CD4-positive, alpha-beta T cell treated with Interferon alpha-2 for 1 hour (primary cell): ENCODE data around the gene PAPOLA.

Experiments used
- DNase-seq, 2 donors: peaks; one replicate each; pipeline ENCODE4 v3.0.0-alpha.2; 2020 to 2022

Gene PAPOLA

DNA sequence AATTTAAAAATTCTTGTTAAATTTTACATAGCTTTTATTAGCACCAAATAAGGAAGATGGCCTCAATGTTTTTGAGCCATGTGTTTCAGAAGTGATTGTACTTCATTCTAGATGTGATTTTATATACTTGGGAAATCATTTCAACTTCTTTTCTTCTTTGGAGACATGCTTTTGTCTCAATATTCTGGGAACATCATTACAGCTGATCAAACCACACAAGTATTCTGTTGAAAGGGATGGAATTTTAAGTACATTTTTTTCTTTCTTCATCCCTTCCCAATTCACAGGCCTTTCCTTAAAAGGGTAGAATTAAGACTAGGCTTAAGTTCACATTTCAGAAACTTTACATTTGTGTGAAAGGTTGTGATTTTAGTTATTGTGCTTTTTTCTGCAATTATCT, 66.4 kb downstream of the PAPOLA start:
- no peak for DNase-seq

DNA sequence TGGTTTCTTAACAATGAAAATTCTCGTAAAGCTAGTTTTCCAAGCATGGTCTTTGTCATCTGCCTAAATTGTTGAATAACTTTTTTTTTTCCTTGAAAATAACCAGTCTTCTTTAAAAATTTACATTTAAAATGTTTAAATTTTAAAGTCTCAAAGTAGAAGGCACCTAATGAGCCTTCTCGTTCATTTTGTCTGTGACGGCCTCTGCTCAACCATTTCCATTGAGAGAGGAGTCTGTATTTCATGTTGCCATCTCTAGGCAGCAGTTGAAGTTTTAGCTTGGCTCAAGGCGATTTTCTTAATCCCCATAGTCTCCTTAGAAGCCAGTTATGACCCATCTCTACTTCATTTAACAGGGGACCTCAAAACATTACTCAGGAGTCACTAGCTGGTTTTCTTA, 69.1 kb downstream of the PAPOLA start:
- DNase-seq = no peak

DNA sequence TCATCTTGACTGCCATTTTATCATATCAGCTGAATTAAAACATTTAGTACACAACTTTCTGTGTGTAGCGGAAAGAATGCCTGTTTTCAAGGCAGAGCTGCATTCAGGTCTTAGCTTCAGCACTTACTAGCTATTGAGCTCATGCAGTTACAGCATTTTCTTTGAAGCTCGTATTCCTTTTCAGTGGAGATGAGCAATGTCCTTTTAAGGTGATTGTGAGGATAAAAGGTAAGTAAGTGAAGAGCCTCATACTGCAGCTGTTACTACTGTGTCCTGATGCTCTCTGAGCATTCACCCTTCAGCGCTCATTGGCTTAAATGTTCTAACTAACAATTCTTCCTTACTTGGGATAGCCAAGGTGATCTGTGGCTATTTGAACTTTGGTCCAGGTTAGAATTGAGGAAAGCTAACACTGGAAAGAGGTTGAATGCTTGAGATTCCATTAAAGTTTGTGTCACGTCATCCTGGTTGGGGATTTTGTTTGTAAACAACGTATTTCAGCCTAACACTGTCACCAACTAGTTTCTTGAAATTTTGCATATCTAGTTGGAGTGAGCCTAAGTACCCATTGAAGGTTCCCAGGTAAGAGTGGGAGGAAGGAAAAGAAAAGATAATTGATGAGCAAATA, 71.4 kb downstream of the PAPOLA start:
- no peak for DNase-seq

DNA sequence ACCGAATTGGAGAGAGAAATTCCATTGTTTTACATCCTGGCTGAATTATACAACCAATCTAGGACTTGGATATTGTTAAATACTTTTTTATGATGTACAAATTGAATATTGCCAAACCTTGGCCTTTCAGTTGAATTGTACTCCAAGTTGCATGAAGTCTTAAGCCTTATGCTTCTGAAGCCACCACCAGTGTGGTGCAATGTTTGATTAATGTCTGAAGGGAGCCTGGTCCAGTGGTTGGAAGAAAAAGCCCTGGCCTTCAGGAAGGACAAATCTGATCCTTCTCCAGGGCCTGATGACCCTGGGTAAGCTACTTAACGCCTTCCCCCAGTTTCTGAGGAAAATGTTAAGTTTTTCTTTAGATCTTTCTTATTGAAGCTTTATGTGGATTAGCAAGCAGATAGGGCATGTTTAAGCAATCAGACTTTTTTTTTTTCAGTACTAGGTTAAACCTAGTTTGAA, 72.0 kb downstream of the PAPOLA start:
- DNase-seq = no peak

DNA sequence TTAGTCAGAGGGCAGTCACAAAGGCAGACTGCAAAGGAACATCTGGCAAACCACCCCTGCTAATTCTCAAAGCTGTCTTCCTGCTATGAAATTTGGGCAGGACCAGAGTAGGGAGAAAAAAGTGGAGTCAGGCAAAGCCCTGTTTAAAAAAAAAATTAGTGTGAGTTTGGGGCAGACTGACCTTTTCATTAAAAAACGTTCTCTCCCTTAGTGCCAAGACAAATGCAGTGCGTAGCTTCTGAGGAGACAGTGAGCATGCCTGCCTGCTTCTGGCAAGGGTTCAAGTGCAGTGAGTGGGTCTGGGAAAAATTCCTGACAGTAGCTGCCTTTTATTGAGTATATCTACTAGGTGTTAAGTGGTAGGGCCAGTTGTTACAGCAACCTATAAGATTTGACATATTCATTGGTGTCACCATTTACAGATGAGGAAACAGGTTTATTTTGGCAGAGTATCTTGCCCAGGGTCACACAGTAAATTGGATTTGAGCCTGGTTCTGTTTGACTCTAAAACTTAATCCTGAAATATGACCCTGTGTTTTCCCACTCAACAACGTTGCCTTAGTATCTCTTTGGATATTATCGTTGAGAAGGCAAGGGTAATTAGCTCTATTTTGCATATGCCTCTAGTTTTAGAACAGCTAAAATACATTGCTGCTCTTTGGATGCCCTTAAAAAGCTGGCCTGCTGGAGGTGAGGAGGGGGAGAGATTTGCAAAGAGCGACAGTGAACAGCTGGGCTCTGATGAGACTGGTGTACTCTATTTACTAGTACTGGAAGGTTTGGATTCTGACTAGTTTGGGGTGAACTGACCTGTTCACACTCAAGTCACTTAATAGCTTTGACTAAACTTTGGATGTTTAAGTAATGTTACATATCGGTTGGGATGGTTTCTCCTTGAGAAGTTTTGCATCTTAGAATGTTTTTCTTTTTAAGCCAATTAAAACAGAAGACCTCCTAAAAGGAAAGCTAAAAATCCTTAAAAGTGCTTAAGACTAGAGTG, 72.8 kb downstream of the PAPOLA start:
- DNase-seq = no peak

DNA sequence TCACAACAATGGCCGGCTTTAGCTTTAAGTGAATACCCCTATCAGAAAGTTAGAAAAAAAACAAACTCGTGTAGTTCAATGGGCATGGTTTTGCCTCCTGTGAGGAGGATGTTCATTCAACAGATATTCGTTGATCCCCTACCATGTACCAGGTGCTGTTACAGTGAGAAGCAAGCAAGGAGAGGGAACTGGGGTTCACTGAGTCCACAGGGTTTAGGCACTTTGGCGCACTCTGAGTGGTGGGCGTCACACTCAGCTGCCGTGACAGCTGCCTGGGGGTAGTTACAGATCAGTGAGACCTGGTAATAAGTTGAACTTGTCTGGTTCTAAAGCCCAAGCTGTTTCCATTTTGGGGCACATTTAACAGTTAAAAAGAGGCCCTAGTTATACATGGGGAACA, 74.2 kb downstream of the PAPOLA start:
- DNase-seq = no peak

DNA sequence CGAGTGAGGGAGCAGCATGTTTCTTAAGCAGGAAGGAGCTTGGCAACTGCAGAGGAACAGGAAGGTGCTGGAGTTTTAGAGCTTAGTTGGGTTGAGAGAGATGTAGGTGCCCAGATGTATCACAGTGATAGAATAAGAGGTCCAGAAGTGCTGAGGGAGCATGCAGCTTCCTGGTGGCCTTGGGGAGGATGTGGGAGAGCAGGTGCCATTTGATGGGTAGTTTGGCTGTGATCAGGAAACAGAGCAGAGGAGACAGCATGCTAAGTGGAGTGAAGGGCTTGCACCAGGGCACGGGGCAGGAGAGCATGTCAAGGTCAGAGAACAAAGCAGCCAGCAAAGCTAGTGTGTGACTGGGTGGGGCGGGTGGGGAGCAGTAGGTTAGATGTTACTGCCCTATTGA, 74.8 kb downstream of the PAPOLA start:
- DNase-seq = no peak

DNA sequence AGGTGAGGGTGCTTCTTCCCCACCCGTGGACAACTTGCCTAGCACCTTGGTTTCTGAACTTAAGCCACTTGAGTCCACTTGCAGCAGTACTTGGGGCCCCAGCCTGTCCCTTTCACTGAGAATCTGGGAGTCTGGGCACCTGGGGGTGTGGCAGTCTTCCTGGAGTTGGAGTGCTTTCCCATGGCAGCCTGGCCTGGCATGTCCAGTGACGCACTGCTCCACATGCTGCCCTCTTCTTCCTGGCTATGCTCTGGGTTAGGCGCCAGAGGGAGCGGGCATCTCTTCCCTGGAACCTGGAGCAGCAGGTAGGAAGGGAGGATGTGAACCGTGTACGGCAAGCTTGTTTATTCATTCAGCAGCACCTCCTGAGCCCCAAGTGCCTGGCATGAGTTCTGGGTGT, 76.4 kb downstream of the PAPOLA start:
- DNase-seq = no peak

DNA sequence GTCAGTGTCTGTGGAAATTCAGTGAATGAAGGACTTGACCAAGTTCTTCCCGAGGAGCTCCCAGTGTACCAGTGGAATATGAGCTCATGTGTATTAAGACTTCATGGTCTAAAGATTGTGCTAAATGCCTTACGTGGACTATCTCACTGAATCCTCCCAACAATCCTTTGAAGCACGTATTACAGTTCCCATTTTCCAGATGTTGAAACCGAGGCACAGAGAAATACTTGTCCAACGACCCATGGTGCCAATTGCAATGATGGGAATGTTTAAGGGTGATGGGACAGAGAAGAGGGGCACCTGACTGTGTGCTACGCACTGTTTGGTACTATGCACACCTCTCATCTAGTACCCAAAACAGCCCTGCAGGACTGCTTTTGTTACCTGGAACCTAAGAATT, 77.2 kb downstream of the PAPOLA start:
- DNase-seq = no peak

DNA sequence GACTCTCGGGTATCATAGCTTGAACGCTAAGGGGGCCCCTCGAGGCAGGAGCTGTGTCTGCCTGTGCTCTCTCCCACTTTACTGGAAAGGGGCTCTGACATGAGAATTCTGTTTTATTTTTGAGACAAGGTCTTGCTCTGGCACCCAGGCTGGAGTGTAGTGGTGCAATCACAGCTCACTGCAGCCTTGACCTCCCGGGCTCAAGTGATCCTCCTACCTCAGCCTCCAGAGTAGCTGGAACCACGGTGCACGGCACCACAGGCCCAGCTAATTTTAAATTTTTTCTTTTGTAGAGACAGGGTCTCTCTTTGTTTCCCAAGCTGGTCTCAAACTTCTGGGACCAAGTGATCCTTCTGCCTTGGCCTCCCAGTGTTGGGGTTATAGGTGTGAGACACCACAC, 77.7 kb downstream of the PAPOLA start:
- DNase-seq = no peak

DNA sequence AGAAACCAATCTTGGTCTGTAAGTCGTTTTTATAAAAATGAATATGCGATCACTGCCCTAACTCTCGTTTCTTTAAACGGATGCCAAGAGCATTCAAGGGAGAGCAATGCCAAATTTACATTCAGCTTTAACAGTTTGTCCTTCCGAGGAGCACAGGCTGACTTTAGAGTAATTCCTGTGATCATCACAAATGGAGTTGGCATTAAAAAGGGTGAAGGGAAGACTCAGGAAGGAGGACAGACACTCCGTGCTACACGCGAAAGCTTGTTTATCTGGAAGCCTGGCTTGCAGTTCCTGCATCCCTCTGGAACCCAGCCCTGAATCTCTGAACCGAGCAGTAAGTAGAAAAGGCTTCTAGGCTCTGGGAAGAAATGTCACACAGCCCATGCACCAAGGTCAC, 78.4 kb downstream of the PAPOLA start:
- no peak for DNase-seq

DNA sequence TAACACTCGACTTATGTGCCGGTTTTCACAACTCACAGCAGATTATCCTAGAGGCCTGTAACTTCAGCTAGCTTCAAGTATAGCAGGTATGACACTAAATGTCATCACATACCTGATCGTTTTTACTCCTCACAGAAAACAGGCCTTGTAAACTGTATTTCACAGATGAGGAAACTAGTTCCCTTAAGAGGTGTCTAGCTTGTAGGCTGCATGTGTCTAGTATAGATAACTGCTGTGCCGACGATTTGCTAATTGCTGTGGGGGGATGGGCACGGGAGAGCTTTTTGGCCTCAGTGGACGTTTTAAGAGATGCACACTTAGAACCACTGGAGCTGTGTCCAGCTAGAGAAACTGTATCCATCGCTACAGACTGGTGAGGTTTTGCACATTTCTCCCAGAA, 78.8 kb downstream of the PAPOLA start:
- DNase-seq = no peak

DNA sequence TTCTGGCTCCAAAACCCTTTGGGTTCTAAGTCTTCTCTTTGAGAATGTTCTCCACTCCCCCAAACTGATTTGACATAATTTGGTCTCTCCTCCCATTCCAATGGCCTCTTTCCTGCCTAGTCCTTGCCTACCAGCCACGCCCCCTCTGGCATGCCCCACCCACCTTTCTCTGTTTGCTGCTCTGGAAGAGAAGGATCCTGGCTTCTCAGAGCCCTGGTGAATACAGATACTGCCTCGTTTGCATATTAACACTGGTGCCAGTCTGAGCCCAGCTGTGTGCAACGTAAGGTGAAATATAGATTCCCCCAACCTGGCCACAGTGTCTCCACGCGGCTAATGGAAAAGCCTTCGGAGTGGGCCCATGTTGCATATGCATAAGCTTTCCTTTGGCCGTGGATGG, 79.7 kb downstream of the PAPOLA start:
- no peak for DNase-seq

DNA sequence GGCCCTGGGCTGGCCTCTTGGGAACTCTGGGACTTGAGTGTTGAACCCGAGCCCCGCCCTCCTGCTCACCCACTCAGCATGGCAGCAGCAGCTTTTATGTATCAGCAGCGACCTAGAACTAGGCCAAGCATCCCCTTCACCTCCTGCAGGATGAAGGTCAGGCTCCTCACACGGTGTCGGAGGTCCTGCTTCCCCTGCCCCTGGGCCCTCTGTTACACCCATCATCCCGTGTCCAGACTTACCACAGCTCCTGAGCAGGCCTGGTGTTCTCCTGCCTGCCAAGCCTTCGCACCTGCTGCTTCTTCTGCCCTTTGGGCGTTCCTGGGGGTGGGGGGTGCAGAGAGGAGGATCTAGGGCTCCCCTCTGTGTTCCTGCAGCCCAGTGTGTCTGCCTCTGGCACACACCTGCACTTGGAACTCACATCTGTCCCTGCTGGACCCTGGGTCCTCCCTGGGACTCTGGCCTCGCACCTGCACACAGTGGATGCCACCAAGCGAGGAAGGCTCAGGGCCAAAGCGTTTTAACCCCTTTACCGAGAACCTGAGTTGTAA, 80.3 kb downstream of the PAPOLA start:
- no peak for DNase-seq

DNA sequence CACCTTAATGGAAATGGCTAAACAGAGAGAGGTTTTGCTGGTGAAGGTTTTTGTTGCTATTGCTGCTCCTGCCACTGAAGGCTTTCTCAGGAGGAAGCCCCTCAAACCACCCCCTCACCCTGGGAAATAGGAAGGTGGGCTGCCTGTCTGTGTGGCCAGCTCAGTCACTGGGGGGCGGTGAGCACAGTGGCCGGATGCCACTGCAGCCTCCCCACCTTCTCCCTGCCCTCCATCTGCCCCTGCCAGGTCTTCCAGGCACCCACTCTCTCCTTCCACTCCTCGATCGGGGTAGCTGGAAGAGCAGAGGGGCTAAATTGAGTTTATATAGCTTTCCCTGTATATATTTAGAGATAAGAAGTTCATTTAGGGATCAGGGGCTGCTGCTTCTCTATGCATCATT, 80.8 kb downstream of the PAPOLA start:
- DNase-seq = no peak

DNA sequence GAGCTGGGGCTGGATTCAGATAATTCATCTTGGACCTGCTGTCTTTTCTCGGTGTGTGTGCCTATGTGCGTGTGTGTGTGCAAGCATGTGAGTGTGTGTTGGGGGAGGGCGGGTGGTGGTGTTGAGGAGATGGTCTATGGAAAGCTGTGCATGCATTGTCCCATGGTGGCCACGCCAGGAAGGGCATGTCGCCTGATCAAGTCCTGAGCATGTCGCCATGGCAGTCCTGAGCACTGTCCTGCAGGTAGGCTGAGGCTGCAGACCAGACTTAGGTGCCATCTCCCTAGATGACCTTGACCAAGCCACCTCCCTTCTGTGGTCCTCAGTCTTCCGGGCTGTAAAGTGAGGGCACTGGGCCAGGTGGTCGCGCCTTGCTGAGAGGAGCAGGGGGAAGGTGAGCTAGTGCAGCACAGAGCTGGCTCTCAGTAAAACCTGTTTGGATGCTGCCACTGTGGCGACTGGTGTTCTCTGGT, 81.4 kb downstream of the PAPOLA start:
- DNase-seq = no peak

DNA sequence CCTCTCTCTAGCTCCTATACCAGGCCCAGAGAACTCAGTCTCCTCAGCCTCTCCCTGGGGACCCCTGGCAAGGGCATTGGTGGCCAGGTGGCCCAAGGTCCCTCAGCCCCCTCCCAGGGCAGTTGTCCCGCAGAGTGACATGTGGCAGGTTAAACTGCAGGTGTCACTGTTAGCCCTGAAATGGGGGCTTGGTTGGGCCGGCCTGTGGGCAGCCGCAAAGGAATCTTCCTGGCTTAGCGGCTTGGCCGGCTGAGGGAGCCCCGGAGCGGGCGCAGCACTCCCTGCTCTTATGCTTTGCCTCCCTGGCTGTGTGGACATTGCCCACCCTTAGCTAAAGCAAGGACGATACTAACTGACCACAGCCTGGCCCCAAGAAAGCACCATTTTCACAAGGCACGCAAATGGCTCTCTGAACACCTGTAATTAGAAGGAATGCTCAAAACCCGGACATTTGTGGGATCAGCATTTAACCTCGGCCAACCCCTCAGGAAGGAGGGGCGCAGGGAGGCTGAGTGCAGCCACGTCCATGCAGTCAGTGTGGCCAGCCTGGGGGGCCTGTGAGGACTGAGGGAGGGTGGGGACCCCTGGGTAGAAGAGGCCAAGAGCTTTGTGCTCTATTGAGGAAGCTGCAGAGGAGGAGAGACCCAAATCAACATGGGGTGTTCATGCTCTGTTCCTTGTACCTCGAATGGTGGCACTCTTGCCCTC, 82.2 kb downstream of the PAPOLA start:
- DNase-seq = peak in 1 of 2 donors; percentile 28

DNA sequence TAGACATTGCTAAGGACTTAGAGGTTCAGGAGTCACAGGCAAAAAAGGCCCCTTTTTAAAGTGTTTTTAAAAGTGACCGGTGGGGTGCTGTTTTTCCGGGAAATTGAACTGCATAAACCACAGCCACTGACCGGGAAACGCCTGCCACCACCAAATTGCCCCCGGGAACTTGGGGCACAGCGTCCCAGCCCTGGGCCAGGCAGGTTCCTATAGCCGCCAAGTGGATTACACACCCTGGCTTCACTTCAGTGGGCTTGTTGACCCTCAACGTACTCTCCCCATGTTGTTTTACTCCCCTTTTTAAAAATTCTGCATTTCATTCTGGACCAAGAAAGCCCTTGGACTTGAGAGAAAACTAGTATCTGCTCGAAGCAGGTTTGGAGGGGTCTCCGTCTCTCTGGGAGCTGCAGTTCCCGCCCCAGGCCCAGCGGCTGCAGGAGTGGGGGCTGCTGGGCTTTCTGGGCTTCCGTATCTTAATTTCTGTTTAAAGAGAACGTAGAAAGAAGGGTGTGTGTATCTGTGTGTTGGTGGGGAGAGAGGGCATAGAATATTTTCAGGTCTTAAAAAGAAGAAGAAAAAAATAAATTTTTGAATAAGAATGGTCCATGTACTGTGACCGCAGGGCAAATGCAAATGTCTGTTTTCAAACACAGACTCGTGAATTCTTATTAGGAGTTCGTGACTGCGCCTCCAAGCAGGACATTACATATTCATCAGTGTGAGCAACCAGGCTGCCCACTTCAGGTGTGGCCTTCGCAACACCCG, 82.9 kb downstream of the PAPOLA start:
- no peak for DNase-seq

DNA sequence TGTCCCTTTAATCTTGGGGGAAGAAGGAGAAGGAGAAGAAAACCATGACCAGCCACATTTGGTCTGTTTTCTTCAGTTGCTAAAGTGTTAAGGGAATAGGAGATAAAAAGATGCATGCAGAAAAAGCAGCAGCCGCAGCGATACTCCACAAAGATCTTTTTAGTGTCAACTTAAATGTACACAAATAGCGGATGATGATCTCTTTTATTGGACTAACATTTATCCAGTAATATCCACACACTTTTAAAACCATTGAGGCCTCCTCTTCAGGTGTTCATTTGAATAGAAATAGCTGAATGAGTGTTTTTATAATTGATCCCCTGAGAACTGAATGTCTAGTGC, 83.5 kb downstream of the PAPOLA start:
- no peak for DNase-seq

DNA sequence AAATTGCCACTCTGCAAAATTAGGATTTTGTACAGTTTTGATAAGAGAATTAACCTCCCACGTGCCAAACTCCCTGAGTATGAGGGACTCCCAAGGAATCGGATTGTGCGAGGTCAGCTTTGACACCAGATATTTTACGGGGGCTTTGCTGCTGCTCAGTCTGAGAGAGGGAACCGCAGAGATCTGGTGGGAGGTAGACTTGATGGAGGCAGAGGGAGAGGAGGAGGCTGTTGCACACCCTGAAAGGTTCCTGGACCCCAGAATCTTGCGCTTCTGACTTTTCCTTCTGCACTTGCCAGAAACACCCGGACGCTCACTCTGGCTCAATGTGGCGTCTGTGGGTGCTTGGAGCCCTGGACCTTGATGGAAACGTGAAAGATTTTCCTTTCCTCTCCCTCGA, 83.9 kb downstream of the PAPOLA start:
- DNase-seq = no peak

DNA sequence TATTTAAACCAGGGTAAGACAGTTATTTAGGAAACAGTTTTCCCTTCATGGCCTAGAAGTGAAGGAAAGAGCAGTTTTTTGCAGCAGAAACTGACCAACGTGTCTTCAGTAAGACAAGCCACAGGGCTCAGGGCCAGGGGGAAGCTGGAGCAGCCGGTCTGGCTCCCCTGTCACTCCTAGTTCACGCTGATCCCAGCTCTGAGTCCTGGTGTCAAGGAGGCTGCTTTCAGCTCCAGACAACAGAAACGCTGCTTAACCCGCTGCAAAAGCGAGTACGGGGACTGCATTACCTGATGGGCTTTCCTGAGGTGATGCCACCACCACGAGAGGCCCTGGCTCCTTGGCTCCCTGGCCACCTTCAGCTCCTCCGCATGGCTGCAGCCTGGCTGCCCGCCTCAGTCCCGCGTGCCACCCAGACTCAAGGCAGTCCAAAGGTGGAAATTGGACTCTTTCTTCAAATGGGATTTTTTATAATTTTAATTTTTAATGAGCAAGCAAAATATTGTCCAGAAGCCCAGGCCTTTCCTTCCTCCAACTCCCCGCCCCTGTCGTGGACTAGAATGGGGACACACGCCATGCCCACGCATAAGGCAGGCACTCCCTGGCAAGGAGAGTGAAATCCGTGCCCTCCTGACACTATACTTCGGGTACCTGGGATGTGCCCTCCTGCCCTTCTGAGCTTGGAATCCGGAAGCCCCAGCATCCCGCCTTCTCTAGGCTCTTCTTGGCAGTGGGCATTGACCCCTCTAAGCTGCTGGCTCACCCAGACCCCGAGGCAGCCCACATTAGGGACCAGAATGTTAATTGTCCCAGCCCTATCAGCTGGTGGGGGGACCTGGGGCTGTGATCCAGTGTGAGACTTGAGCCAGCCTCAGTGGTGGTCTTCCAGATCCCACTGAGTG, 85.0 kb downstream of the PAPOLA start:
- no peak for DNase-seq
